ENCODE measurements around the gene ENKD1. TPM values are rescaled to one million over a fixed set of nuclear protein-coding genes. Genes with fewer than 3 reads are reported as not detected.

The ENKD1 gene
- total RNA-seq: 10 to 100 TPM in 3 of 4 donors, 1 to 10 TPM in 1; 6.2 to 17.6 (median 16.0) TPM

- TF ChIP-seq CTCF (IDR thresholded peaks at IDR 0.05; ENCODE audit: low read depth): no peak
Measured at GRCh38 chr16:67666559-67667452, at the start of gene ENKD1, which contains the start of gene C16orf86. Gene ENKD1 (minus strand): TSS chr16:67666750. CDS start chr16:67666442, 308 bp downstream. Gene C16orf86 (plus strand): TSS chr16:67666814. CDS start chr16:67666971, 157 bp downstream.

DNA sequence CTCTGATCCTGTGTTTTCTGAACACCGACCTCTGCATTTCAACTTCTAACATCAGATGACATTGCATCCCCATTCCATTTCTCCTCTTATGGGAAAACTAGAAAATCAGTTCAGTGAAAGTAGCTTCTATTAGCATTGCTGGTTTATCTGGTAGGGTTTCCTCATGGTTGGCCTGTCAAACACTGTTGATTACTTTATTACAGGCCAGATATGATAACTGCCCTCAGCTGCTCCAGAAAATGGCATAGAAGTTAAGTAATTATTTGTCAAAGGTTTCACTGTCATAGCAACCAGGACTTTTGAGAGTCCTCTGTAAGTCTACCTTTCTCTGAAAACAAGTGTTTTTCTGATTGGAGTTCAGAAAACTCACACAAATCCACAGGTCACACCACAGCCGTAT is 49.5 kb upstream of the ENKD1 start:
- TF ChIP-seq CTCF (IDR thresholded peaks at IDR 0.05; ENCODE audit: low read depth): no peak

DNA sequence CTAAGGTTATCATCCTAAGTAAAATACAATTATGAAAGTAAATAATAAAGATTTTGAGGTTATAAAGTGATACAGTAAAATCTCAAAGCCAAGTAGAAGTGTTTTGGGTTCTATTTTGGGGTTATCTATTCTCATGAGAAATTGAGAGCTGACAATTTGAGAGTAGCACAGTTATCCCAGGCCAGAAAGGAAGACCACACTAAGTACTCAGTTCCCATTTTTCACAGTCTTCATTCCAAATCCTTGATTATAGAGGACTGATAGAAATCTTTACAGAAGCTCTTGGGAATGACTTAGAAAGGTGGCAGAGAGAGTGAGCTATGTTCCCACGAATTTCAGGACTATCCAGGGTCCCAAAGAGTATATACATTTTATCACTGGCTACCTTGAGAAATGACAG is 48.0 kb upstream of the ENKD1 start:
- no peak for TF ChIP-seq CTCF (IDR thresholded peaks at IDR 0.05; ENCODE audit: low read depth)

DNA sequence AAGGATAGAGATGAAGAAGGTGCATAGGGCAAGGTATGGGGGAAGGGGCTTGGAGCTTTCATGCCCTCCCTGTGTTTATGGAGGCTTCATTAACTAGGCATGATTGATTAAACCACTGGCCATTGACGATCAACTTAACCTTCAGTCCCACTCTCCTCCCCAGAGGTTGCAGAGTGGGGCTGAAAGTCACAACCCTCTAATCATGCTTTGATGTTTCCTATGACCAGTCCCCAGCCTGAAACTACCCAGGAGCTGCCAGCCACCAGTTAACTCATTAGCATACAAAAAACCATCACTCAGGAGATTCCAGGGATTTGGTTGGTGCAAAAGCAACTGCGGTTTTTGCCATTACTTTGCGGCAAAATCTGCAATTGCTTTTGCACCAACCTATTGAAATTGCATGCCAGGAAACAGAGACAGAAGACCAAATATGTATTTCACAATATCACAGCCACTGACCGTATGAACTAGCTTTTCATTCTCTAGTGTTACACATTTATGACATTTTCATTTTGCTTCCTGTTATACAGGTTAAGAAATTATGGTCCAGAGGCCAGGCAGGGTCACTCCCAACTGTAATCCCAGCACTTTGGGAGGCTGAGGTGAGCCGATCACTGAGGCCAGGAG is 47.2 kb upstream of the ENKD1 start:
- no peak for TF ChIP-seq CTCF (IDR thresholded peaks at IDR 0.05; ENCODE audit: low read depth)

GRCh38 chr16:67710607-67711006 is 44.1 kb upstream of the ENKD1 start:
- TF ChIP-seq CTCF (IDR thresholded peaks at IDR 0.05; ENCODE audit: low read depth): no peak

- TF ChIP-seq CTCF (IDR thresholded peaks at IDR 0.05; ENCODE audit: low read depth): no peak
Measured at GRCh38 chr16:67709050-67709449, 42.5 kb upstream of the ENKD1 start.

DNA sequence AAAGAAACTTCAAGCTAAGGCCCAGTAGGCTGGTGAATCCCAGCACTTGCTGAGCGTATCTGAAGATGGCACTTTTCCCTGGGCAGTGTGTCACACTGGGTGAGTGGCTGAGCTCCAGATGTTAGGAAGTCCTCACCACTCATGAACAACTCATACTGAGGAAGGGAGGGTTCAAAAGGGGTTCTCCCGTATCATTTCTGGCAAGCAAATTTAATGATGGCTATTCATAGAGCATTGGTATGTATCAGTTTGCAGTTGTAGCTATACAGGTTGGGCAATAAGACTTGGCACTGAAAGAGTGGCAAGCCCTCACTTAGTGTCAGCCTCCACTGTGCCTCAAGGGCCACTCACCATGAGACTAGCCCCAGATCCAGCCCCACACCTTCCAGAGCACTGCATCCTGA is 41.8 kb upstream of the ENKD1 start:
- TF ChIP-seq CTCF (IDR thresholded peaks at IDR 0.05; ENCODE audit: low read depth): no peak
